CD4-positive, CD25-positive, alpha-beta regulatory T cell (primary cell): ENCODE data around the gene SMDT1. TPM values are rescaled to one million over a fixed set of nuclear protein-coding genes. Genes with fewer than 3 reads are reported as not detected.
"Not testable (repeated sequence)": the region's sequence is repeated elsewhere in the genome, so short reads cannot be mapped to it uniquely, and the experiment has no call there.

ENCODE experiments used
- ATAC-seq, 2 donors: fragments of 150-1000 bp; cut with Tn5 transposase; one replicate each; pipeline ENCODE4 v1.10.0; 2021; ENCODE audit warnings: low read depth in 2 of 2, moderate number of reproducible peaks in 2 of 2, moderate library complexity in 1 of 2
- DNase-seq, 3 donors: peaks; one replicate each; pipeline versions ENCODE4 v3.0.0 to v3.0.0-alpha.2; 2012 to 2022; ENCODE audit warnings: mixed read lengths in 1 of 3
- H3K27ac ChIP-seq: one replicate; pipeline ENCODE4 v1.7.0; 2013; ENCODE audit warnings: mild to moderate bottlenecking, low read length; ENCODE audit not compliant: insufficient read depth, poor library complexity, severe bottlenecking
- H3K27me3 ChIP-seq: one replicate; pipeline ENCODE4 v1.7.0; 2013; ENCODE audit warnings: low read length; ENCODE audit not compliant: control insufficient read depth, insufficient read depth
- H3K36me3 ChIP-seq: one replicate; pipeline ENCODE4 v1.7.0; 2013; ENCODE audit warnings: mild to moderate bottlenecking, low read length, moderate library complexity; ENCODE audit not compliant: control insufficient read depth, insufficient read depth
- H3K4me1 ChIP-seq: 2 replicates; pipeline ENCODE4 v1.7.0; 2013; ENCODE audit warnings: mild to moderate bottlenecking, low read length; ENCODE audit not compliant: insufficient read depth, control insufficient read depth, poor library complexity, severe bottlenecking
- H3K4me3 ChIP-seq: one replicate; pipeline ENCODE4 v1.7.0; 2013; ENCODE audit warnings: low read depth, mild to moderate bottlenecking, low read length, moderate library complexity
- H3K9me3 ChIP-seq, 2 experiments: 1 replicate in 1 of 2; 2 replicates in 1 of 2; pipeline ENCODE4 v1.7.0; 2013; ENCODE audit warnings: low read length in 2 of 2, mild to moderate bottlenecking in 1 of 2, moderate library complexity in 1 of 2; ENCODE audit not compliant: control insufficient read depth in 2 of 2
- H3K27ac Mint-ChIP-seq, 3 donors: one replicate each; pipeline ENCODE4 v1.8.0; 2020 to 2022; ENCODE audit warnings: mild to moderate bottlenecking in 3 of 3, mixed read lengths in 3 of 3, moderate library complexity in 2 of 3
- H3K27me3 Mint-ChIP-seq: one replicate; pipeline ENCODE4 v1.8.0; 2022; ENCODE audit warnings: mild to moderate bottlenecking, mixed read lengths
- H3K36me3 Mint-ChIP-seq: one replicate; pipeline ENCODE4 v1.8.0; 2020; ENCODE audit warnings: mixed read lengths
- H3K4me1 Mint-ChIP-seq, 4 donors: one replicate each; pipeline ENCODE4 v1.8.0; 2020 to 2022; ENCODE audit warnings: mixed read lengths in 4 of 4, mild to moderate bottlenecking in 1 of 4
- H3K4me3 Mint-ChIP-seq, 4 donors: one replicate each; pipeline ENCODE4 v1.8.0; 2020 to 2022; ENCODE audit warnings: mild to moderate bottlenecking in 4 of 4, mixed read lengths in 4 of 4, moderate library complexity in 3 of 4
- H3K9me3 Mint-ChIP-seq, 7 donors: one replicate each; pipeline ENCODE4 v1.8.0; 2020 to 2022; ENCODE audit warnings: mixed read lengths in 7 of 7, mild to moderate bottlenecking in 3 of 7, moderate library complexity in 2 of 7
- polyA plus RNA-seq, 4 donors: library from polyadenylated mRNA; unstranded; fragments of 300-500 nt; fragmentation: Illumina TruSeq; gene quantifications; one replicate each; pipeline ENCODE4 v1.2.3, GENCODE V29; 2021
- total RNA-seq: library from RNA; stranded (reverse); gene quantifications from one replicate; pipeline ENCODE4 v1.2.3, GENCODE V29; 2022

SMDT1 gene
- total and polyA plus RNA-seq, 5 donors from 2014 or later = 77.0 to 263 (median 139) TPM

GRCh38 chr22:42104332-42104860, 24.9 kb downstream of the SMDT1 start:
- DNase-seq, H3K27ac Mint-ChIP-seq, H3K36me3 ChIP-seq, H3K4me3 Mint-ChIP-seq, H3K27me3 Mint-ChIP-seq, H3K27me3 ChIP-seq, H3K4me1 ChIP-seq, H3K27ac ChIP-seq, ATAC-seq, H3K36me3 Mint-ChIP-seq, H3K4me3 ChIP-seq, H3K4me1 Mint-ChIP-seq: not testable (repeated sequence)
- peaks cover 31 to 47% of the 10 kb centered on the region in 2 experiments for H3K9me3 ChIP-seq
- peaks cover 0 to 37% (median 3%) of the 10 kb centered on the region in 7 donors for H3K9me3 Mint-ChIP-seq

DNA sequence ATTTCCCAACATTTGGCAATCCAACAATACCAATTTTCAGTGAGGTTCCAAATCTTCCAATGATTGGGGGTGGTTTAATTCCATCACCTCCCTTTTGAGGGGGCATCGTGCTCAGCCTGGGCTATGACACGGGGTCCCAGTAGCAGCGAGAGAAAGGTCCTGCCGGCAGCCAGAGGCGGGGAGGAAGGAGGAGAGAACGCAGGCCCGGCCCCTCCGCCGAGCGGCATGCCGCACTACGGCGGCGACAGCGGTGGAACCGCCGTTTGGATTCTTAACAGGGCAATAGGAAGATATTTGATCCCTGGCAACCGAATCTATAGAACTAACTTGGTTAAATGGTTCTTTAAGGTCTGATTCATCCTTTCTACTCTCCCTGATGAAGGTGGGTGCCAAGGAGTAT, 29.3 kb downstream of the SMDT1 start:
- ATAC-seq = no peak
- no peak for DNase-seq

GRCh38 chr22:42111798-42112197, 32.3 kb downstream of the SMDT1 start:
- peaks cover 12% of the 10 kb centered on the region for H3K36me3 Mint-ChIP-seq
- Histone ChIP-seq H3K4me3 (no peak overlapping the region), H3K4me1 (no peaks in the 10 kb centered on the region), H3K27ac (no peak overlapping the region), H3K36me3 (no peaks in the 10 kb centered on the region), H3K9me3 (peaks cover 8 to 19% of the 10 kb centered on the region in 2 experiments), H3K27me3 (no peaks in the 10 kb centered on the region)
- no peak overlapping the region for H3K4me3 Mint-ChIP-seq
- peaks cover 0 to 6% (median 2%) of the 10 kb centered on the region in 4 donors for H3K4me1 Mint-ChIP-seq
- ATAC-seq = no peak
- peak overlapping the region in 1 of 3 donors; percentile 72 for H3K27ac Mint-ChIP-seq
- H3K9me3 Mint-ChIP-seq = peaks cover 0 to 20% (median 4%) of the 10 kb centered on the region in 7 donors
- H3K27me3 Mint-ChIP-seq = no peaks in the 10 kb centered on the region
- no peak for DNase-seq

More for the DNA sequence above, 29.3 kb downstream of the SMDT1 start:
- H3K36me3 Mint-ChIP-seq = no peaks in the 10 kb centered on the region
- H3K27me3 Mint-ChIP-seq = no peaks in the 10 kb centered on the region
- H3K9me3 Mint-ChIP-seq = peaks cover 0 to 11% (median 0%) of the 10 kb centered on the region in 7 donors
- H3K27ac Mint-ChIP-seq = no peak overlapping the region
- peaks cover 0 to 6% (median 2%) of the 10 kb centered on the region in 4 donors for H3K4me1 Mint-ChIP-seq
- H3K36me3 ChIP-seq = no peaks in the 10 kb centered on the region
- H3K4me3 Mint-ChIP-seq = no peak overlapping the region
- peaks cover 11 to 20% of the 10 kb centered on the region in 2 experiments for H3K9me3 ChIP-seq
- no peaks in the 10 kb centered on the region for H3K27me3 ChIP-seq
- no peaks in the 10 kb centered on the region for H3K4me1 ChIP-seq
- H3K27ac ChIP-seq = no peak overlapping the region
- no peak overlapping the region for H3K4me3 ChIP-seq

- H3K4me1 ChIP-seq, H3K27ac Mint-ChIP-seq, H3K27me3 ChIP-seq, DNase-seq, H3K4me1 Mint-ChIP-seq, H3K4me3 Mint-ChIP-seq, H3K27ac ChIP-seq, H3K27me3 Mint-ChIP-seq, ATAC-seq, H3K36me3 ChIP-seq, H3K4me3 ChIP-seq: not testable (repeated sequence)
- Mint-ChIP-seq H3K9me3 (peaks cover 0 to 21% (median 4%) of the 10 kb centered on the region in 7 donors), H3K36me3 (peaks cover 12% of the 10 kb centered on the region)
- peaks cover 8 to 19% of the 10 kb centered on the region in 2 experiments for H3K9me3 ChIP-seq
These were observed 33.3 kb downstream of the SMDT1 start for GRCh38 chr22:42112793-42113192.

DNA sequence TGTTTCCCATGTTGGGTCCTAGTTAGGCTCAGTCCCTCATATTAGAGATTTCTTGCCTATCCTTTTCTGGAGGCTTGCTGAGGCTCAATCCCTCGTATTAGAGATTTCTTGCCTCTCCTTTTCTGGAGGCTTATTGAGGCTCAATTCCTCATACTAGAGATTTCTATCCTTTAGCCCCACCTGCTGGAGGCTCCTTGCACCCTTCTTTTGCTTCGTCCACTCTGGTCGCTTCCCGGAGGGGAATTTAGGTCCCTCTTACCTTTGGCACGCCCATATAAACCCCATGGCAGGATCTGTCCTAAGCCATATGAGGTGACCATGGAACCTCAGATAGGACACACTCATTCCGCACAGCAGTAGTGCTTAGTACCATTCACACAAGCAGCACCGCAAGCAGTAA, 35.2 kb downstream of the SMDT1 start:
- peaks cover 8 to 19% of the 10 kb centered on the region in 2 experiments for H3K9me3 ChIP-seq
- Mint-ChIP-seq H3K36me3 (peaks cover 12% of the 10 kb centered on the region), H3K9me3 (peaks cover 0 to 21% (median 4%) of the 10 kb centered on the region in 7 donors), H3K4me1 (peaks cover 9 to 16% (median 13%) of the 10 kb centered on the region in 4 donors), H3K4me3 (no peak overlapping the region), H3K27me3 (no peaks in the 10 kb centered on the region), H3K27ac (no peak overlapping the region)
- H3K27ac ChIP-seq = no peak overlapping the region
- H3K4me3 ChIP-seq = no peak overlapping the region
- no peaks in the 10 kb centered on the region for H3K27me3 ChIP-seq
- ATAC-seq (no peak), DNase-seq (peak in 1 of 3 donors; percentile 30)
- H3K36me3 ChIP-seq = no peaks in the 10 kb centered on the region
- H3K4me1 ChIP-seq = peaks cover 1% of the 10 kb centered on the region

- H3K27ac Mint-ChIP-seq = peak overlapping the region in 1 of 3 donors; percentile 46
- ATAC-seq, H3K4me3 ChIP-seq, H3K4me1 ChIP-seq, H3K27me3 ChIP-seq, H3K27me3 Mint-ChIP-seq, H3K4me3 Mint-ChIP-seq, H3K36me3 ChIP-seq, H3K27ac ChIP-seq, DNase-seq: not testable (repeated sequence)
- peaks cover 8 to 19% of the 10 kb centered on the region in 2 experiments for H3K9me3 ChIP-seq
- peaks cover 14 to 23% (median 19%) of the 10 kb centered on the region in 4 donors for H3K4me1 Mint-ChIP-seq
- peaks cover 12% of the 10 kb centered on the region for H3K36me3 Mint-ChIP-seq
- H3K9me3 Mint-ChIP-seq = peaks cover 0 to 21% (median 4%) of the 10 kb centered on the region in 7 donors
These were observed 35.9 kb downstream of the SMDT1 start for GRCh38 chr22:42115420-42115830.

DNA sequence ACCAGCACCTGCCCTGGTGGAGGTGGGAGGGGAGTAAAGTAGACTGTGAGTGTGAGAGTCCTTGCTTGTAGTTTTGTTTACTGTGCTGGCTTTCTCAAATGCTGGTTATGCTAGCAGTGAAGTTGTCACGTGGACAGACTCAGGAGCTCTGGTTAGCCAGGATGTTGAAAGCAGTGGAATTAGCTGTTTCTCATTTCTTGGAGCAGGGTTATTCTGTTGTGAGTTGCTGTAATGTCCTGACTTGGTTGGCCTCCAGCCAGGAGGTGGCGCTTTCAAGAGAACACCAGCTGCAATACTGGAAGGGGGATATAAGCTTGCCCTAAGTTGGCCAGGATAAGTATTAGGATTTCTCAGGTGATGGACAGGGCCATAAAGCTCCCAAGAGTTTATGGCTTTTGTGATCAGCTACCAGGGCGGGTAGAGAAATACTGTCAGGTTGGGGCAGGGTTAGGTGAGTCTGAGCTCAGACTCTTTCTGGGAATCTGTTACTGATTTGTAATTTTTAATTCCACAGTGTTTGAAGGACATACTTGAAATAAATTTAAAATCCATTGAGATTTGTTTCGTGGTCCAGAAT, 37.4 kb downstream of the SMDT1 start:
- Mint-ChIP-seq H3K27ac (peak overlapping the region in 1 of 3 donors; percentile 89), H3K27me3 (no peaks in the 10 kb centered on the region), H3K4me1 (peaks cover 27 to 38% (median 31%) of the 10 kb centered on the region in 4 donors), H3K4me3 (no peak overlapping the region), H3K36me3 (peaks cover 12% of the 10 kb centered on the region), H3K9me3 (peaks cover 0 to 21% (median 4%) of the 10 kb centered on the region in 7 donors)
- Histone ChIP-seq H3K27ac (no peak overlapping the region), H3K27me3 (no peaks in the 10 kb centered on the region), H3K9me3 (peaks cover 8 to 19% of the 10 kb centered on the region in 2 experiments), H3K36me3 (no peaks in the 10 kb centered on the region), H3K4me3 (no peak overlapping the region), H3K4me1 (peaks cover 23% of the 10 kb centered on the region)
- ATAC-seq (no peak), DNase-seq (no peak)
